GM12878 (cell line): ENCODE data around the gene HUNK. TPM values are rescaled to one million over a fixed set of nuclear protein-coding genes. Genes with fewer than 3 reads are reported as not detected.

Source experiments
- HDGF ChIP-seq: fragments of 450-650 bp; IDR thresholded peaks from 2 replicates; pipeline ENCODE4 v1.6.1; 2016; ENCODE audit warnings: antibody characterized with exemption
- MEF2B ChIP-seq: fragments of 450-650 bp; IDR thresholded peaks from 2 replicates; pipeline ENCODE4 v1.6.1; 2018; ENCODE audit warnings: mild to moderate bottlenecking, moderate library complexity; ENCODE audit not compliant: partially characterized antibody, poor library complexity, severe bottlenecking
- SRF ChIP-seq, 2 experiments: IDR thresholded peaks; 2 replicates each; pipeline ENCODE4 v1.6.1; 2011; ENCODE audit warnings: low read depth in 2 of 2, low read length in 2 of 2, mild to moderate bottlenecking in 1 of 2, moderate library complexity in 1 of 2
- TBL1XR1 ChIP-seq: IDR thresholded peaks from 2 replicates; pipeline ENCODE4 v1.6.1; 2012; ENCODE audit warnings: low read depth, low read length, improper control_type of control experiment
- WRNIP1 ChIP-seq: IDR thresholded peaks from 2 replicates; pipeline ENCODE4 v1.6.1; 2011; ENCODE audit warnings: low read depth, low read length, improper control_type of control experiment, borderline replicate concordance
- YBX1 ChIP-seq: fragments of 450-650 bp; IDR thresholded peaks from 2 replicates; pipeline ENCODE4 v1.6.1; 2016; ENCODE audit warnings: antibody characterized with exemption
- polyA plus RNA-seq, 11 experiments: library from polyadenylated mRNA; depleted of rRNA in 4 of 11; unstranded in 6 of 11; stranded (reverse) in 5 of 11; fragments of >200 nt; fragmentation: Nextera tagmentation in 4 of 11; fragmentation: Illumina TruSeq in 1 of 11; extraction: Ambion mirVana in 4 of 11; extraction: Trizol in 1 of 11; gene quantifications; 1 replicate in 1 of 11; 2 replicates in 10 of 11; pipeline versions ENCODE4 v1.2.1 to v1.2.3, GENCODE V29; 2011 to 2016; ENCODE audit warnings: inconsistent platforms in 2 of 11, missing spikeins in 2 of 11, low read depth in 1 of 11
- total RNA-seq, 4 experiments: library from RNA; depleted of rRNA in 3 of 4; stranded (reverse); fragments of >200 nt in 3 of 4; fragmentation: Illumina TruSeq in 1 of 4; extraction: Trizol in 1 of 4; gene quantifications; 2 replicates each; pipeline versions ENCODE4 v1.2.1 to v1.2.3, GENCODE V29; 2013 to 2021
- TF ChIP-seq, protein P1 (sequence below): IDR thresholded peaks from 2 replicates; pipeline ENCODE4 v1.6.1; 2012; ENCODE audit warnings: improper control_type of control experiment, low read depth, low read length; ENCODE audit not compliant: insufficient replicate concordance
- TF ChIP-seq, protein P2 (sequence below): IDR thresholded peaks from 2 replicates; pipeline ENCODE4 v1.6.1; 2011; ENCODE audit warnings: low read depth, mild to moderate bottlenecking, low read length, moderate library complexity, borderline replicate concordance; ENCODE audit errors: extremely low read depth
- TF ChIP-seq, protein P3 (sequence below): fragments of 450-650 bp; formaldehyde crosslinking; IDR thresholded peaks from 2 replicates; pipeline ENCODE4 v1.5.0; 2022; ENCODE audit warnings: mild to moderate bottlenecking, missing genetic modification characterization
- TF ChIP-seq, protein P4 (sequence below): fragments of 450-650 bp; IDR thresholded peaks from 2 replicates; pipeline ENCODE4 v1.6.1; 2016; ENCODE audit warnings: mild to moderate bottlenecking

HUNK gene
- total and polyA plus RNA-seq, 10 of the 15 experiments (the other 5 are each of a cell fraction or from before 2014, with no cell fraction given): under 0.01 to 0.14 (median 0.03) TPM; not detected in 7

GRCh38 chr21:31924548-31924947, 51.7 kb downstream of the HUNK start (continued):
- TF ChIP-seq, protein P1, sequence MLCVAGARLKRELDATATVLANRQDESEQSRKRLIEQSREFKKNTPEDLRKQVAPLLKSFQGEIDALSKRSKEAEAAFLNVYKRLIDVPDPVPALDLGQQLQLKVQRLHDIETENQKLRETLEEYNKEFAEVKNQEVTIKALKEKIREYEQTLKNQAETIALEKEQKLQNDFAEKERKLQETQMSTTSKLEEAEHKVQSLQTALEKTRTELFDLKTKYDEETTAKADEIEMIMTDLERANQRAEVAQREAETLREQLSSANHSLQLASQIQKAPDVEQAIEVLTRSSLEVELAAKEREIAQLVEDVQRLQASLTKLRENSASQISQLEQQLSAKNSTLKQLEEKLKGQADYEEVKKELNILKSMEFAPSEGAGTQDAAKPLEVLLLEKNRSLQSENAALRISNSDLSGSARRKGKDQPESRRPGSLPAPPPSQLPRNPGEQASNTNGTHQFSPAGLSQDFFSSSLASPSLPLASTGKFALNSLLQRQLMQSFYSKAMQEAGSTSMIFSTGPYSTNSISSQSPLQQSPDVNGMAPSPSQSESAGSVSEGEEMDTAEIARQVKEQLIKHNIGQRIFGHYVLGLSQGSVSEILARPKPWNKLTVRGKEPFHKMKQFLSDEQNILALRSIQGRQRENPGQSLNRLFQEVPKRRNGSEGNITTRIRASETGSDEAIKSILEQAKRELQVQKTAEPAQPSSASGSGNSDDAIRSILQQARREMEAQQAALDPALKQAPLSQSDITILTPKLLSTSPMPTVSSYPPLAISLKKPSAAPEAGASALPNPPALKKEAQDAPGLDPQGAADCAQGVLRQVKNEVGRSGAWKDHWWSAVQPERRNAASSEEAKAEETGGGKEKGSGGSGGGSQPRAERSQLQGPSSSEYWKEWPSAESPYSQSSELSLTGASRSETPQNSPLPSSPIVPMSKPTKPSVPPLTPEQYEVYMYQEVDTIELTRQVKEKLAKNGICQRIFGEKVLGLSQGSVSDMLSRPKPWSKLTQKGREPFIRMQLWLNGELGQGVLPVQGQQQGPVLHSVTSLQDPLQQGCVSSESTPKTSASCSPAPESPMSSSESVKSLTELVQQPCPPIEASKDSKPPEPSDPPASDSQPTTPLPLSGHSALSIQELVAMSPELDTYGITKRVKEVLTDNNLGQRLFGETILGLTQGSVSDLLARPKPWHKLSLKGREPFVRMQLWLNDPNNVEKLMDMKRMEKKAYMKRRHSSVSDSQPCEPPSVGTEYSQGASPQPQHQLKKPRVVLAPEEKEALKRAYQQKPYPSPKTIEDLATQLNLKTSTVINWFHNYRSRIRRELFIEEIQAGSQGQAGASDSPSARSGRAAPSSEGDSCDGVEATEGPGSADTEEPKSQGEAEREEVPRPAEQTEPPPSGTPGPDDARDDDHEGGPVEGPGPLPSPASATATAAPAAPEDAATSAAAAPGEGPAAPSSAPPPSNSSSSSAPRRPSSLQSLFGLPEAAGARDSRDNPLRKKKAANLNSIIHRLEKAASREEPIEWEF: no peak
- no peak for TF ChIP-seq SRF (IDR thresholded peaks at IDR 0.05; ENCODE audit: low read depth in 2 of 2, low read length in 2 of 2)
- no peak for TF ChIP-seq HDGF
- TF ChIP-seq, protein P2, sequence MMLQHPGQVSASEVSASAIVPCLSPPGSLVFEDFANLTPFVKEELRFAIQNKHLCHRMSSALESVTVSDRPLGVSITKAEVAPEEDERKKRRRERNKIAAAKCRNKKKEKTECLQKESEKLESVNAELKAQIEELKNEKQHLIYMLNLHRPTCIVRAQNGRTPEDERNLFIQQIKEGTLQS: no peak
- TF ChIP-seq YBX1: no peak
- no peak for TF ChIP-seq WRNIP1
- TF ChIP-seq, protein P3, sequence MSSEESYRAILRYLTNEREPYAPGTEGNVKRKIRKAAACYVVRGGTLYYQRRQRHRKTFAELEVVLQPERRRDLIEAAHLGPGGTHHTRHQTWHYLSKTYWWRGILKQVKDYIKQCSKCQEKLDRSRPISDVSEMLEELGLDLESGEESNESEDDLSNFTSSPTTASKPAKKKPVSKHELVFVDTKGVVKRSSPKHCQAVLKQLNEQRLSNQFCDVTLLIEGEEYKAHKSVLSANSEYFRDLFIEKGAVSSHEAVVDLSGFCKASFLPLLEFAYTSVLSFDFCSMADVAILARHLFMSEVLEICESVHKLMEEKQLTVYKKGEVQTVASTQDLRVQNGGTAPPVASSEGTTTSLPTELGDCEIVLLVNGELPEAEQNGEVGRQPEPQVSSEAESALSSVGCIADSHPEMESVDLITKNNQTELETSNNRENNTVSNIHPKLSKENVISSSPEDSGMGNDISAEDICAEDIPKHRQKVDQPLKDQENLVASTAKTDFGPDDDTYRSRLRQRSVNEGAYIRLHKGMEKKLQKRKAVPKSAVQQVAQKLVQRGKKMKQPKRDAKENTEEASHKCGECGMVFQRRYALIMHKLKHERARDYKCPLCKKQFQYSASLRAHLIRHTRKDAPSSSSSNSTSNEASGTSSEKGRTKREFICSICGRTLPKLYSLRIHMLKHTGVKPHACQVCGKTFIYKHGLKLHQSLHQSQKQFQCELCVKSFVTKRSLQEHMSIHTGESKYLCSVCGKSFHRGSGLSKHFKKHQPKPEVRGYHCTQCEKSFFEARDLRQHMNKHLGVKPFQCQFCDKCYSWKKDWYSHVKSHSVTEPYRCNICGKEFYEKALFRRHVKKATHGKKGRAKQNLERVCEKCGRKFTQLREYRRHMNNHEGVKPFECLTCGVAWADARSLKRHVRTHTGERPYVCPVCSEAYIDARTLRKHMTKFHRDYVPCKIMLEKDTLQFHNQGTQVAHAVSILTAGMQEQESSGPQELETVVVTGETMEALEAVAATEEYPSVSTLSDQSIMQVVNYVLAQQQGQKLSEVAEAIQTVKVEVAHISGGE: no peak
- no peak for TF ChIP-seq TBL1XR1
- TF ChIP-seq MEF2B: no peak
- TF ChIP-seq, protein P4, sequence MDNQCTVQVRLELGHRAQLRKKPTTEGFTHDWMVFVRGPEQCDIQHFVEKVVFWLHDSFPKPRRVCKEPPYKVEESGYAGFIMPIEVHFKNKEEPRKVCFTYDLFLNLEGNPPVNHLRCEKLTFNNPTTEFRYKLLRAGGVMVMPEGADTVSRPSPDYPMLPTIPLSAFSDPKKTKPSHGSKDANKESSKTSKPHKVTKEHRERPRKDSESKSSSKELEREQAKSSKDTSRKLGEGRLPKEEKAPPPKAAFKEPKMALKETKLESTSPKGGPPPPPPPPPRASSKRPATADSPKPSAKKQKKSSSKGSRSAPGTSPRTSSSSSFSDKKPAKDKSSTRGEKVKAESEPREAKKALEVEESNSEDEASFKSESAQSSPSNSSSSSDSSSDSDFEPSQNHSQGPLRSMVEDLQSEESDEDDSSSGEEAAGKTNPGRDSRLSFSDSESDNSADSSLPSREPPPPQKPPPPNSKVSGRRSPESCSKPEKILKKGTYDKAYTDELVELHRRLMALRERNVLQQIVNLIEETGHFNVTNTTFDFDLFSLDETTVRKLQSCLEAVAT: no peak
